Caco-2 (cell line): ENCODE measurements around the gene NFKB2. TPM values are rescaled to one million over a fixed set of nuclear protein-coding genes. Genes with fewer than 3 reads are reported as not detected.

ENCODE experiments used
- BruUV-seq: library from RNA; stranded (reverse); fragments of 400-500 nt; replicated peaks from 2 replicates; lab custom pipeline; 2021; lab: Mats Ljungman, UMichigan
- CTCF ChIA-PET: fragments of 300-600 bp; sonication (Branson Sonifier 250); formaldehyde crosslinking; loops from one replicate; lab custom pipeline; 2022; ENCODE audit warnings: antibody characterized with exemption; lab: Charles Lee
- POLR2A ChIA-PET: fragments of 300-600 bp; sonication (Branson Sonifier 250); formaldehyde crosslinking; loops from one replicate; lab custom pipeline; 2022; ENCODE audit warnings: antibody characterized with exemption; lab: Charles Lee
- DNase-seq, 2 experiments: peaks; one replicate each; pipeline versions ENCODE4 v3.0.0 to v3.0.0-alpha.2; 2020 to 2022
- H3K27me3 ChIP-seq: replicated peaks from 2 replicates; pipeline ENCODE4 v1.6.0; 2011; ENCODE audit warnings: low read length; ENCODE audit not compliant: control insufficient read depth, insufficient read depth
- H3K36me3 ChIP-seq: 2 replicates; pipeline ENCODE4 v1.5.1; 2011; ENCODE audit warnings: low read length; ENCODE audit not compliant: control insufficient read depth, insufficient read depth
- H3K4me1 ChIP-seq: fragments of 250-450 bp; sonication (Bioruptor Pico); 2 replicates; pipeline ENCODE4 v1.5.1; 2020; ENCODE audit warnings: mild to moderate bottlenecking
- H3K4me3 ChIP-seq: 2 replicates; pipeline ENCODE4 v1.5.1; 2011; ENCODE audit warnings: low read depth, mild to moderate bottlenecking, control low read depth, low read length
- H3K9me3 ChIP-seq: fragments of 250-450 bp; sonication (Bioruptor Pico); 2 replicates; pipeline ENCODE4 v1.5.1; 2020; ENCODE audit warnings: mild to moderate bottlenecking, moderate library complexity
- H3K27ac Mint-ChIP-seq: one replicate; pipeline ENCODE4 v1.8.0; 2022; ENCODE audit warnings: mixed read lengths; ENCODE audit not compliant: unreplicated experiment
- H3K27me3 Mint-ChIP-seq: one replicate; pipeline ENCODE4 v1.8.0; 2022; ENCODE audit warnings: mixed read lengths; ENCODE audit not compliant: insufficient read depth, unreplicated experiment
- H3K36me3 Mint-ChIP-seq: one replicate; pipeline ENCODE4 v1.8.0; 2022; ENCODE audit warnings: mild to moderate bottlenecking, mixed read lengths; ENCODE audit not compliant: insufficient read depth, unreplicated experiment
- H3K4me1 Mint-ChIP-seq: one replicate; pipeline ENCODE4 v1.8.0; 2022; ENCODE audit warnings: low read depth, mixed read lengths; ENCODE audit not compliant: unreplicated experiment
- H3K4me3 Mint-ChIP-seq: one replicate; pipeline ENCODE4 v1.8.0; 2022; ENCODE audit warnings: mild to moderate bottlenecking, moderate library complexity, mixed read lengths; ENCODE audit not compliant: unreplicated experiment
- H3K9me3 Mint-ChIP-seq: one replicate; pipeline ENCODE4 v1.8.0; 2022; ENCODE audit warnings: mixed read lengths; ENCODE audit not compliant: unreplicated experiment
- CTCF ChIP-seq, 2 experiments: fragments of 200-600 bp in 1 of 2; IDR thresholded peaks; 1 replicate in 1 of 2; 2 replicates in 1 of 2; pipeline versions ENCODE4 v1.5.1 to v1.8.0; 2011 to 2022; ENCODE audit warnings: antibody characterized with exemption in 1 of 2, control low read depth in 1 of 2, inconsistent platforms in 1 of 2, low read depth in 1 of 2, low read length in 1 of 2, mild to moderate bottlenecking in 1 of 2, moderate library complexity in 1 of 2; ENCODE audit not compliant: insufficient read depth in 1 of 2, severe bottlenecking in 1 of 2, unreplicated experiment in 1 of 2
- intact Hi-C: fragments of 100-400 bp; cut with micrococcal nuclease; formaldehyde crosslinking; loops from one replicate; pipeline ENCODE4 v1.10.0; 2022; ENCODE audit not compliant: unreplicated experiment
- total RNA-seq: library from RNA; stranded (reverse); gene quantifications from 2 replicates; pipeline ENCODE4 v1.2.3, GENCODE V29; 2022

The NFKB2 gene
- total RNA-seq, 1 experiment from 2014 or later, result 36.5 TPM

- H3K27ac Mint-ChIP-seq, result peak overlapping the region; percentile 90
- peak overlapping the region; percentile 90 for H3K4me3 Mint-ChIP-seq
- intact Hi-C loops, result loop anchor here (1.0 to 2.0 kb wide), 6 partner anchors 27 to 189 kb away; no protein-coding TSS in a partner anchor
- peaks cover 10% of the 10 kb centered on the region for H3K4me1 Mint-ChIP-seq
- H3K27me3 Mint-ChIP-seq, result no peaks in the 10 kb centered on the region
- ChIA-PET CTCF (interaction anchor here (0.6 to 3.7 kb wide), 14 partner anchors 9 to 225 kb away, joined by 3 to 28 read pairs (median 4); partner anchors contain the start of genes ACTR1A, CUEDC2, FBXL15 and GBF1), POLR2A (interaction anchor here (1.0 kb wide), 2 partner anchors 12 to 37 kb away, joined by 5 to 6 read pairs; partner anchors contain the start of gene CUEDC2)
- BruUV-seq, result TSS peak; percentile 12
- TF ChIP-seq CTCF (IDR thresholded peaks at IDR 0.05; ENCODE audit: insufficient read depth in 1 of 2, low read depth in 1 of 2, low read length in 1 of 2, severe bottlenecking in 1 of 2, unreplicated experiment in 1 of 2), result no peak
- no peak for DNase-seq
- Histone ChIP-seq H3K4me3 (peak overlapping the region; percentile 75), H3K36me3 (no peaks in the 10 kb centered on the region), H3K27me3 (no peaks in the 10 kb centered on the region), H3K9me3 (no peaks in the 10 kb centered on the region), H3K4me1 (peaks cover 17% of the 10 kb centered on the region)
- no peaks in the 10 kb centered on the region for H3K9me3 Mint-ChIP-seq
- peaks cover 22% of the 10 kb centered on the region for H3K36me3 Mint-ChIP-seq
Measured at GRCh38 chr10:102394801-102395399, 605 bp upstream of the NFKB2 start.

GRCh38 chr10:102396317-102396650 is 779 bp downstream of the NFKB2 start:
- intact Hi-C loops, result no loop called here
- H3K36me3 ChIP-seq, result no peaks in the 10 kb centered on the region
- Mint-ChIP-seq H3K36me3 (peaks cover 22% of the 10 kb centered on the region), H3K9me3 (no peaks in the 10 kb centered on the region), H3K27me3 (no peaks in the 10 kb centered on the region), H3K4me3 (peak overlapping the region; percentile 90), H3K27ac (peak overlapping the region; percentile 90), H3K4me1 (peaks cover 10% of the 10 kb centered on the region)
- H3K9me3 ChIP-seq, result no peaks in the 10 kb centered on the region
- H3K4me1 ChIP-seq, result peaks cover 22% of the 10 kb centered on the region
- TF ChIP-seq CTCF (IDR thresholded peaks at IDR 0.05; ENCODE audit: insufficient read depth in 1 of 2, low read depth in 1 of 2, low read length in 1 of 2, severe bottlenecking in 1 of 2, unreplicated experiment in 1 of 2), result no peak
- BruUV-seq, result no TSS peak
- no peaks in the 10 kb centered on the region for H3K27me3 ChIP-seq
- peak overlapping the region; percentile 75 for H3K4me3 ChIP-seq
- ChIA-PET CTCF (interaction anchor here (0.7 to 3.7 kb wide), 7 partner anchors 13 to 188 kb away, joined by 3 to 28 read pairs (median 4); partner anchors contain the start of genes FBXL15, PITX3 and SUFU), POLR2A (interaction anchor here (0.6 to 1.1 kb wide), 2 partner anchors 9 to 27 kb away, joined by 3 read pairs; no protein-coding TSS in a partner anchor)
- no peak for DNase-seq

- no peaks in the 10 kb centered on the region for H3K9me3 ChIP-seq
- Mint-ChIP-seq H3K4me3 (peak overlapping the region; percentile 90), H3K9me3 (no peaks in the 10 kb centered on the region), H3K36me3 (peaks cover 25% of the 10 kb centered on the region), H3K27me3 (no peaks in the 10 kb centered on the region), H3K4me1 (peaks cover 14% of the 10 kb centered on the region), H3K27ac (no peak overlapping the region)
- POLR2A ChIA-PET, result interaction anchor here (0.6 kb wide), 1 partner anchor 26 kb away, joined by 3 read pairs; no protein-coding TSS in a partner anchor
- no peak for TF ChIP-seq CTCF (IDR thresholded peaks at IDR 0.05; ENCODE audit: insufficient read depth in 1 of 2, low read depth in 1 of 2, low read length in 1 of 2, severe bottlenecking in 1 of 2, unreplicated experiment in 1 of 2)
- no peak overlapping the region; the same call in 1 of the 2 replicates for H3K4me3 ChIP-seq
- H3K36me3 ChIP-seq, result no peaks in the 10 kb centered on the region
- CTCF ChIA-PET, result interaction anchor here (1.3 kb wide), 1 partner anchor 167 kb away, joined by 3 read pairs; no protein-coding TSS in a partner anchor
- DNase-seq, result no peak
- no peaks in the 10 kb centered on the region for H3K27me3 ChIP-seq
- peaks cover 26% of the 10 kb centered on the region for H3K4me1 ChIP-seq
- intact Hi-C loops, result no loop called here
- no TSS peak for BruUV-seq
Measured at GRCh38 chr10:102396730-102397151, 1.2 kb downstream of the NFKB2 start.
